GM06990 (cell line): ENCODE results near the gene CD177.

Experiments used
- DNase-seq: peaks from one replicate; pipeline ENCODE4 v3.0.0-alpha.2; 2011; ENCODE audit not compliant: insufficient read length; ENCODE audit errors: extremely low read depth
- H3K27me3 ChIP-seq: replicated peaks from 2 replicates; pipeline ENCODE4 v1.6.0; 2011; ENCODE audit warnings: low read length; ENCODE audit not compliant: control insufficient read depth, insufficient read depth
- H3K36me3 ChIP-seq: 2 replicates; pipeline ENCODE4 v1.5.1; 2011; ENCODE audit warnings: low read length; ENCODE audit not compliant: control insufficient read depth, insufficient read depth
- H3K4me3 ChIP-seq: replicated peaks from 2 replicates; pipeline ENCODE4 v1.5.1; 2011; ENCODE audit warnings: low read depth, mild to moderate bottlenecking, control low read depth, low read length
- TF ChIP-seq, protein P1 (sequence below): IDR thresholded peaks from 2 replicates; pipeline ENCODE4 v1.5.1; 2011; ENCODE audit warnings: low read length, control low read depth, mild to moderate bottlenecking, inconsistent platforms; ENCODE audit not compliant: insufficient read depth, poor library complexity, severe bottlenecking

The CD177 gene

GRCh38 chr19:43395561-43395960, 42.1 kb downstream of the CD177 start:
- DNase-seq = no peak
- Histone ChIP-seq H3K36me3 (no peaks in the 10 kb centered on the region), H3K4me3 (no peak overlapping the region), H3K27me3 (no peaks in the 10 kb centered on the region)
- TF ChIP-seq, protein P1, sequence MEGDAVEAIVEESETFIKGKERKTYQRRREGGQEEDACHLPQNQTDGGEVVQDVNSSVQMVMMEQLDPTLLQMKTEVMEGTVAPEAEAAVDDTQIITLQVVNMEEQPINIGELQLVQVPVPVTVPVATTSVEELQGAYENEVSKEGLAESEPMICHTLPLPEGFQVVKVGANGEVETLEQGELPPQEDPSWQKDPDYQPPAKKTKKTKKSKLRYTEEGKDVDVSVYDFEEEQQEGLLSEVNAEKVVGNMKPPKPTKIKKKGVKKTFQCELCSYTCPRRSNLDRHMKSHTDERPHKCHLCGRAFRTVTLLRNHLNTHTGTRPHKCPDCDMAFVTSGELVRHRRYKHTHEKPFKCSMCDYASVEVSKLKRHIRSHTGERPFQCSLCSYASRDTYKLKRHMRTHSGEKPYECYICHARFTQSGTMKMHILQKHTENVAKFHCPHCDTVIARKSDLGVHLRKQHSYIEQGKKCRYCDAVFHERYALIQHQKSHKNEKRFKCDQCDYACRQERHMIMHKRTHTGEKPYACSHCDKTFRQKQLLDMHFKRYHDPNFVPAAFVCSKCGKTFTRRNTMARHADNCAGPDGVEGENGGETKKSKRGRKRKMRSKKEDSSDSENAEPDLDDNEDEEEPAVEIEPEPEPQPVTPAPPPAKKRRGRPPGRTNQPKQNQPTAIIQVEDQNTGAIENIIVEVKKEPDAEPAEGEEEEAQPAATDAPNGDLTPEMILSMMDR = no peak

GRCh38 chr19:43406297-43406696, 52.8 kb downstream of the CD177 start:
- DNase-seq = no peak
- TF ChIP-seq, protein P1 = no peak
- Histone ChIP-seq H3K36me3 (no peaks in the 10 kb centered on the region), H3K27me3 (no peaks in the 10 kb centered on the region), H3K4me3 (no peak overlapping the region)

- TF ChIP-seq, protein P1 = no peak
- Histone ChIP-seq H3K27me3 (no peaks in the 10 kb centered on the region), H3K36me3 (no peaks in the 10 kb centered on the region), H3K4me3 (no peak overlapping the region)
- no peak for DNase-seq
Measured at GRCh38 chr19:43407416-43408005, 54.0 kb downstream of the CD177 start.

DNA sequence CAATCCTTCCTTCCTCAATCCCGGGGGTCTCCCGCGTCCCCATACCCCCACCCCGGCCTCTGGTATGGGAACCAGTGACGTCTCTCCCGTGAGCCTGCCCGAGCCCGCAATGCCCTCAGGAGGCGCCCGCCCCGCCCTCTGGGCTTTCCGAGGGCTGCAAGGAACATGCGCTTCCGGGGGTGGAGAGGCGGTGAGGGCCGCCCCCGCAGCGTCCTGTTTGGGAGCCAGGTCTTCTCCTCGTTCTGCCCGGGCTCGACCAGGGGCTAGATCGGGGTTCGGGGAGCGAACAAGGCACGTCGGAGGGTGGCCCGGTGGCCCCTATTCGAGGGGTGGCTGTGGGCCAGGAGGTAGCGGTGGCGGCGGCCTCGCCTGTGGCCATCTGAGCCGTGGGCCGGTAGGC, 54.6 kb downstream of the CD177 start:
- H3K4me3 ChIP-seq = no peak overlapping the region
- H3K36me3 ChIP-seq = no peaks in the 10 kb centered on the region
- TF ChIP-seq, protein P1 = no peak
- no peak for DNase-seq
- H3K27me3 ChIP-seq = no peaks in the 10 kb centered on the region

DNA sequence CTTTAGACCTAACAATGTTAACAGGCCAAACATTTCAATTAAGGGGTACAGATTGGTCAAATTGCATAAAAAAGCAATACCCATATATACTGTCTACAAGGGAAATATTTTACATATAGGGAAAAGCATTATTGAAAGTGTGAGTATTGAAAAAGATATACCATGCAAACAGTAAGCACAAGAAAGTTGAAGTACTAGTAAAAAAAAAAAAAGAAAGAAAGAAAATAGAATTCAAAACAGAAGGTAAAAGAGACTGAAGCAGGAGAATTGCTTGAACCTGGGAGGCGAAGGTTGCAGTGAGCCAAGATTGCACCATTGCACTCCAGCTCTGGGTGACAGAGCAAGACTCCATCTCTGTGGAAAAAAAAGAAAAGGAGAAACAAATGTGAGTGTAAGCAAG, 55.9 kb downstream of the CD177 start:
- no peaks in the 10 kb centered on the region for H3K27me3 ChIP-seq
- DNase-seq = no peak
- TF ChIP-seq, protein P1 = no peak
- H3K36me3 ChIP-seq = no peaks in the 10 kb centered on the region
- no peak overlapping the region for H3K4me3 ChIP-seq

- no peak for DNase-seq
- Histone ChIP-seq H3K27me3 (no peaks in the 10 kb centered on the region), H3K4me3 (no peak overlapping the region), H3K36me3 (no peaks in the 10 kb centered on the region)
- TF ChIP-seq, protein P1 = no peak
Measured at GRCh38 chr19:43412441-43412840, 59.0 kb downstream of the CD177 start.
